ENCODE data around the gene SLC2A2. TPM values are rescaled to one million over a fixed set of nuclear protein-coding genes. Genes with fewer than 3 reads are reported as not detected.

Gene SLC2A2
- total RNA-seq, 4 donors from 2014 or later = not detected

DNA sequence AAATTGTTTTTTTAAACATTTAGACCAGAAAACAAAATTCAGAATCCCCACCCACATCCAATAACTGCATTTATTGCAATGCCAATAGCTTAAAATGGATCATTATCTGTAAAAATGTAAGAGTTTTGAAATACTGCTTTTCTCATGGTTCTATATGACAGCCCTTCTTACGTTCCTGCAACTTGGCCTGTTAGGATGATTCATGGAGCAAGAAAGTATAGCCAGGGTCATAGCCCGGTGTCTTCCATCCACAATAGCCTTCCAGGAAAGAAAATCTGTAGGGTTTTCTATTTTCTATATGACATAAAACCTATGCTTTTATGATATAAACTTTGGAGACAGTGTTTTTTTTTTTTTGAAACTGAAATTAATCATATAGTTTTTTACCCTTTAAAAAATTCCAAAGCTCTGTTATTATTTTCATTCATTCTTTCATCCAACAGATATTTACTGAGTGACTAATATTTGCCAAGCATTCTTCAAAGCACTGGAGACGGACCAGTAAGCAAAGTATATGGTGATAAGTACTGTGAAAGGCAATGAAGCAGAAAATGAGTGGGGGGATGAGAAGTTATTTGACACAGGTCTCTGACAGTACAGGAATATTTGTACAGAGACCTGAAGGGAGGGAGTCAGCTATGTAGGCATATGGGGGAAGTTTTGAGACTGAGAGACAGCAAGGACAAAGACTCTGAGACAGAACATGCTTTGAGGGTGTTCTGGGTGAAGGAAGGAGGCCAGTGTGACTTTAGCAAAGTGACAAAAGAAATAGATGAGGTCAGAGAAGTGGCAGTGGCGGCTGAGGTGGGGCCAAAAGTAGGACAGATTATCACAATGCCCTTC is 29.0 kb upstream of the SLC2A2 start:
- DNase-seq (ENCODE audit: low spot score in 2 of 2) = no peak

DNA sequence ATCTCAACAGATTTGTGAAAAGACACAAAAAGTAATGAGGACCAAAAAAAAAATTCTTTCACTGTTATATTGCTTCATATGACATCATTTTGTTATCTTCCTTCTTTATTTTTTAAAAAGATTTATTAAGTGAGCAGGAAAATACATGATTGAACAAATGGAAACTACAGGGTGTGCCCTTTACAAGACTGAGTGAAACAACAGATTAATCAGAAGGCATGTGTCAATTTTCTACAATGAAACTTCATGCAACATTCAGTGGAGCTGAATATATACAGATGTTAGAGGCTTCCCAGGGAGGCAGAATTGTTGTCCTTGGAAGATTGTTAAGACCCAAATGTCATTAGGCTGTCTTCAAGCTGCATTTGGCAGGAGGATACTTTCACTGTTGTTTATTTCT is 28.4 kb upstream of the SLC2A2 start:
- H3K4me3 ChIP-seq (ENCODE audit: low read depth, poor library complexity, severe bottlenecking) = no peak overlapping the region
- TF ChIP-seq POLR2A (IDR thresholded peaks at IDR 0.05) (no peak), CTCF (IDR thresholded peaks at IDR 0.05) (no peak)
- no peak for DNase-seq (ENCODE audit: low spot score in 2 of 2)
- intact Hi-C loops (cut with DNase I; ENCODE audit: low total_unique reads) = no loop called here

More for the DNA sequence above, 29.0 kb upstream of the SLC2A2 start:
- intact Hi-C loops (cut with DNase I; ENCODE audit: low total_unique reads) = no loop called here
- WGBS, 2 donors = 77 to 78% methylated on average over 4 of the region's 4 CpGs
- TF ChIP-seq POLR2A (IDR thresholded peaks at IDR 0.05) (no peak), CTCF (IDR thresholded peaks at IDR 0.05) (no peak)
- no peak overlapping the region for H3K4me3 ChIP-seq (ENCODE audit: low read depth, poor library complexity, severe bottlenecking)

DNA sequence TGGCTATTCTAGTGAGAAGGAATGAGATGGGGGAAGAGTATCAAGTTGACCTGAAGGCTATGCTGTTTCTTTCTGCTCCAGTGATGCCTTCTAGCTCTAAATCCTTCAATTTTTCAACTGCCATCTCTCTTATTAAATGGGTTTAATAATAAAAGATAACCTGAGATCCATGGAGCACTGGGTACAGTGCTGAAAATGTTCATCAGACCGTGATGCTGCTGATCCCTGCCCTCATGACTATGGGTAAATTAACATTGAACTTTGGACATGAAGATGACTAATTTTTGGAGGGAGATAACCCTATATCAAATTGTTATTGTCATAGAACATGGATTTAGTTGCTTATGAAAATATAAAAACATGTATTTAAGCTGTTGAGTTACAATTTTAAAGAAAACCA is 27.7 kb upstream of the SLC2A2 start:
- WGBS, 2 donors = 89 to 95% methylated on average over 1 of the region's 1 CpG
- no peak overlapping the region for H3K4me3 ChIP-seq (ENCODE audit: low read depth, poor library complexity, severe bottlenecking)
- no peak for DNase-seq (ENCODE audit: low spot score in 2 of 2)
- intact Hi-C loops (cut with DNase I; ENCODE audit: low total_unique reads) = no loop called here
- no peak for TF ChIP-seq POLR2A (IDR thresholded peaks at IDR 0.05)
- no peak for TF ChIP-seq CTCF (IDR thresholded peaks at IDR 0.05)

- TF ChIP-seq CTCF (IDR thresholded peaks at IDR 0.05) = no peak
- TF ChIP-seq POLR2A (IDR thresholded peaks at IDR 0.05) = no peak
- intact Hi-C loops (cut with DNase I; ENCODE audit: low total_unique reads) = no loop called here
- DNase-seq (ENCODE audit: low spot score in 2 of 2) = no peak
- H3K4me3 ChIP-seq (ENCODE audit: low read depth, poor library complexity, severe bottlenecking) = no peak overlapping the region
- whole genome bisulfite sequencing, 2 donors = 19 to 26% methylated on average over 6 of the region's 6 CpGs
Observed at GRCh38 chr3:171049861-171050444, 23.4 kb upstream of the SLC2A2 start.

DNA sequence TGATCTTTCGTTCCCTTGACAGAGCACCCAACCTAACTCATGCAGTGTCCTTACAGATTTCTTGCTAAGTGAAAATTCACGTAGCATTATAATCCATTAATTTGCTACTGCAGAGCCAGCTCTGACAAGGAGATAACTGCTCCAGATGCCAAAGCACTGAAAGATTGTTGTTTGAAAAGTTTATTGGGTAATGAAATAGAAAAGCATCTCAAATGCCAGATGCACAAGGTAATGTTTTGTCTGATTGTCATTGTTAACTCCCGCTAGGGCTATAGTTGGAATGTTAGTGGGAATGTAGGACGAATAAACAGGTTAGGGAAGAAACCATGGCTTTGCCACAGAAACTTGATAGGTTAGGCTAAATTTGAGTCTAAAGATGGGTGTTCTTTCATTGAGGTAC is 20.2 kb upstream of the SLC2A2 start:
- 73 to 88% methylated on average over 4 of the region's 4 CpGs for WGBS, 2 donors
- TF ChIP-seq POLR2A (IDR thresholded peaks at IDR 0.05) = no peak
- TF ChIP-seq CTCF (IDR thresholded peaks at IDR 0.05) = no peak
- intact Hi-C loops (cut with DNase I; ENCODE audit: low total_unique reads) = no loop called here

More for the DNA sequence above, 20.2 kb upstream of the SLC2A2 start:
- DNase-seq (ENCODE audit: low spot score in 2 of 2) = no peak
- no peak overlapping the region for H3K4me3 ChIP-seq (ENCODE audit: low read depth, poor library complexity, severe bottlenecking)
